NCI-H2171 (cell line): Measurements from ENCODE around the gene CBX3.
"Not testable (repeated sequence)": the region's sequence is repeated elsewhere in the genome, so short reads cannot be mapped to it uniquely, and the experiment has no call there.

ENCODE experiments used
- DNase-seq: peaks from one replicate; lab custom pipeline; 2025; lab: John Stamatoyannopoulos, UW

The CBX3 gene

DNA sequence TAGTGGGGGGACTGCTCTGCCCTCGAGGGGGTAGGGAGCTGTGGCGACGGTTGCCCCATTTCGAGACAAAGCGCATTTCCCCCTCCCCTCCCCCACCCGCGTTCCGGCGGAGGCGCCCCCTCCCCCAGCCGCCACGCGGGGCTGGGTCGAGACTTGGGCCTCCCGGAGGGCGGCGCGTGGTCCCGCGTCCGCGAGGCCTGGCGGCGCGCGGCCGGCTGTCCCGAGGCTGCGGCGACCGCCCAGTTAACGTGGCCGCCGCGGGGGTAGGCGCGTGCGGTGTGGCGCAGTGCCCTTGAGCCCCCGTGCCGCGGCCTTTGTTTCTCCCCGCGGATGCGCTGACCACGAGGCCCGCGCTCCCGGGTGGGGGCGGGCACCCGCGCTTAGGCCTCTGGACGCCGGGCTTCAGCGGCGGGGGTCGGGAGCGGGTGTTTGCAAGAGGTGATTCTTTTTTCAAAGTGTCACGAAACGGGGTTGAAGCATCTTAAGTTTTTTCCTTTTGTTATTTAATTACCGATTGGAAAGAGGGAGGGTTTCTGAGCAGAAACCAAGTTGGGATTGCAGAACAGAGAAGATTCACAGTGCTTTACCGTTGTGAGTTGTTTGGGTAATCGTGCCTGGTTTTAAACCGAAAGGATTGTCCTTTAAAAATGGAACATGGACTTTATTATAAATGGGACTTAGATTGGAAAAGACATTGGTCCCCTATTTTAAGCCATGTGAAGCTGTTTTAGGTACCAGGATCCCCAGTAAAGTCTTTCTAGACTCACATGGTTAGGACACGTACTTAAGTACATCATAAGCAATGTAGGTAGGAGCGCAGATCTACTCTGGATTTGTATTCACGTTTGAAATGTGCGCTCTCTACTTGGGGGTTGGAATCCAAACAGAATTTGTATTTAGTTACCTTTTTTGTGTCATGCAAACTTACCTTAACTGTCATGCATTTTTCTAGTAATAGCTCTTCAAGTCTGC, 760 bp downstream of the CBX3 start:
- no peak for DNase-seq

DNA sequence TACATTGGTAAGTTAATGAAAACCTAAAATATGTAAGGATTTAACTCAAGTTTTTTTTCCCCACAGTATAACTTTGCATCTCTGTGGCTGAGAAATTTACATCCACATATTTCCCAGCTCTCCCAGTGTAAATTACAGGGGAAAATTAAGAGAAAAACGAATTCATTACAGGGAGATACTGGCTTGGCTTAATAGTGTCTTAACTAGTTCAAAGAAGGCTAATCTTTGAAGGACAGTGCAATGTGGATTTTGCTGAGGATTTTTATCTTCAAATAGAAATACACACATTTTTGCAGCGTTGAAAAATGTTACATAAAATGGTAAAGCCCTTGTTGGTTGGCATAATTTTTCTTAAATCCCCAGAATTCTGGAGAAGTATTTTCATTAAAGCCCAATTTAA, 1.5 kb downstream of the CBX3 start:
- DNase-seq = no peak

DNA sequence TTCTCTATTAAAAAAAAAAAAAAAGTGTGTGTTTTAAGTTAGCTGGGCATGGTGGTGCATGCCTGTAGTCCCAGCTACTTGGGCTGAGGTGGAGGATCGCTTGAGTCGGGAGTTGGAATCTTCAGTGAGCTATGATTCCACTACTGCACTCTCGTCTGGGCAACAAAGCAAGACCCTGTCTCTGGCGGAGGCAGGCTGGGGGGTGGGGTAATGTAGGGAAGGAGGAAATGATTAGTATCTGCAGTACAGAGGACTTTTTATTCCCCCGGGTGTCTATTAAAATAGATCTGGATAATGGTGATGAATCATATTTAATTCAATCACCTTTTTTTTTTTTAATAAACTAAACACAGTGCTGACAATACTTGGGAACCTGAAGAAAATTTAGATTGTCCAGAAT, 6.5 kb downstream of the CBX3 start:
- DNase-seq = no peak

DNA sequence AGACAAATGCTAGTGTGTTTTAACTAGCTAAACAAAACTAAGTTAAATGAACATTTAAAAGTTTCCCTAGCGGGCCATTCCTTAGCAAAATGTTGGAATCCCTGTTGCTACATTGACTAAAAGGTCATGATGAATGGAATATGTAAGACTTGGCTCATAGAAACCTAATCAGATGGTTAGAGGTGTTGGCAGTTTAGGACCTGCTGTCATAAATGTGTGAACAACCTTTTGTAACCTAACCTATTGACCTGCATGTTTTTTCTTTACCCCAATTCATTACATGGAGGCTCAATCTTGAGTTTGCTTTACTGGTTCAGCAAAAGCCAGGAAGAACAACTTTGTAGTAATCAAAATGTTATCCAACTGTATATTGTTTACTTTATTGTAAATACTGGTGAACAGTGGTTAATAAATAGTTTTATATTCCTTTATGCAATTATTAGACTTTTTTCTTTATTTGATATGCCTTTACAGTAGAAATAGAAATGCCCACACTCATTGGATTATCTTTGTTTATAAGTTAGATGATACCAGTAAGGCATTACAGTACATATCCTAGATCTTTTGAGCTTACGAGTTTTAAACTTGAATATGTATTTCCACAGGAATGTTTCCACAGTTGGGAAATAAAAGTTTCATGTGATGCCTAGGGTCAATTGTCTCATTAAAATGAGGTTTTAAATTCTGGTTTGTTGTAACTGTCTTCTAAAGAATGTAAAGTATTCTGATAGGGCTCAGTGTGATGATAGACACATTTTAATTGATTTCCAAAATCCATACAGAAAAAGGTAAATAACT, 11.6 kb downstream of the CBX3 start:
- no peak for DNase-seq

DNA sequence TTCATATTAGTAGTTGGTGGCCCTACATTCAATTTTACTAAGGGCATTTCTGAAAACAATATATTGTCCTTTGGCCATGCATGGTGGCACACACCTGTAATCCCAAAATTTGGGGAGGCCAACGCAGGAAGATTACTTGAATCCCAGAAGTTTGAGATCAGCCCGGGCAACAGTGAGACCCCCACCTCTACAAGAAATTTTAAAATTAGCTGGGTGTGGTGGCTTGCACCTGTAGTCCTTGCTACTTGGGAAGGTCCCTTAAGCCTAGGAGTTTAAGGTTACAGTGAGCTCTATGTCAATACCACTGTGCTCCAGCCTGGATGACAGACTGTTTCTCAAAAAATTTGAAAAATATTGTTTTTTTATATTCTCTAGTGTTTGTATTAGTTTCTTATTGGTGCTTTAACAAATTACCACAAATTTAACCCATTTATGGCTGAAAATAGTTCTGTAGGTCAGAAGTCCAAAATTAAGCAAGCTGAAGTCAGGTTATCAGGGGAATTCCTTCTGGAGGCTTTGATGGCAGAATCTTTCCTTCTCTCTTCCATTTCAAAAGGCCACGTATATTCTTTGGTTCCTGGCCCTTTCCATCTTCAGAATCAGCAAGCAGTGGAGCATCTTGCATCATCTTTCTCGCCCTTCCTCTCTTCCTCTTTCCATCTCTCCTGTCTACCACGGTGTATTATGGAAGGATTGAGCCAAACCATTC, 12.4 kb downstream of the CBX3 start:
- no peak for DNase-seq

DNA sequence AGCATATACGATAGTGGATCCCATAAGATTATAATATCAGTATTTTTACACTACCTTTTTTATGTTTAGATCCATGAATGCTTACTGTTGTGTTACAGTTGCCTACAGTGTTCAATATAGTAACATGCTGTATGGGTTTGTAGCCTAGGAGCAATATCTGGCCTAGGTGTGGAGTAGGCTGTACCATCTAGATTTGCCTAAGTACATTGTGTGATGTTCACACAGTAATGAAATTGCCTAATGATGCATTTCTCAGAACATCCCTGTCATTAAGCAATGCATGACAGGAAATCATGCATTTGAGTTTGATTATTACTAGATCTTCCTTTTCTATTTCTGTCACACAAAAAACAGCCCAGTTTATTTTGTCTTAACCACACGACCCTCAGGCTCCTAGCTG, 14.5 kb downstream of the CBX3 start:
- DNase-seq = no peak

DNA sequence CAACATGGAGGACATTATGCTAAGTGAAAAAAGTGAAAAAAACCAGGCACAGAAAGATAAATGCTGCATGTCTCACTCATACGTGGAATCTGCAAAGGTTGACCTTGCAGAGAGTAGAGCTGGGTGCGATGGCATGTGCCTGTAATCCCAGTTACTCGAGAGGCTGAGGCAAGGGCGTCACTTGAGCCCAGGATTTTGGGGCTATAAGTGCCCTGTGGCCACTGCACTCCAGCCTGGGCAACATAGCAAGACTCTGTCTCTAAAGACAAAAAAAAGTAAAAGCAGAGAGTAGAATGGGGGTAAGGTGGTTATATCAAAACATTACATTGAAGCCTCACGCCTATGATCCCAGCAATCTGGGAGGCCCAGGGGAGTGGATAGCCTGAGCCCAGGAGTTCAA, 22.8 kb downstream of the CBX3 start:
- no peak for DNase-seq

DNA sequence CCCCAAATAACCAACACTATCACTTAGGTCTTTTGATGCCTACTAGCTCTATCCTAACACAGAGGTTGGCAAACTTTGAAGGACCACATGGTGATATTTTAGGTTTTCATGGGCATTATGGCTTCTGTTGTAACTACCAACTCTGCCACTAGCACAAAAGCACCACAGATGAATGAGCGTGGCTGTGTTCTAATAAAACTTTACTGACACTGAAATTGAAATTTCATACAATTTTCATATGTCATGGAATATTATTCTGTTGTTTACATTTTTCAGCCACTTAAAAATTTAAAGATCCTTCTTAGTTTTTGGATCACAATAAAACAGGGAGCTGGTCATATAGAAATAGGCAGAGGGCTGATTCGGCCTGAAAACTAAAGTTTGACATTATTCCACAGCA, 26.4 kb downstream of the CBX3 start:
- DNase-seq = no peak

DNA sequence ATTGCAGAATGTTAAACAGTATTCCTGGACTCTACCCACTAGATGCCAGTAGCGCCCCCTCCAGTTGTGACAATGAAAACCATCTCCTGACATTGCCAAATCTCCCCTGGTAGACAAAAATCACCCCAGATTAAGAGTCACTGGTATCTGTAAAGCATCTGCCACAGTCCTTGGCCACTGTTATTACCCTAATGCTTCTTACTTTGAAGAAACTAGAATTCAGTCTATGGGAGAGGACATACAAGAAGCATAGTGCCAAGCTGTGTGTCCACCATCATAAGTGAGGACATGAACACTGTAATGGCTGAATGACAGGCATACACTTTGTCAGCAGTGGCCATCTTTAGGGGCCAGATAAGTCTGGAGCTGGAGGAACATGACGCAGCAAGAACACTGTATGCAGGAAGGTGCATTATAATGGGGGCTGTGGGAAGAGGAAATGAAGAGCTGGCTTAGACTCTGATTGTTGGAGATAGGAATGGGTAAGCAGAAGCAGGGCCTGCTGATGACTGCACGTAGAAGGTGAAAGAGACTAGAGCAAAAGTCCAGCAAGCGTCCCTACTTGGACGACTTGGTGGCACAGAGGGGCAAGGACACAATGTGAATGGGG, 32.5 kb downstream of the CBX3 start:
- no peak for DNase-seq

DNA sequence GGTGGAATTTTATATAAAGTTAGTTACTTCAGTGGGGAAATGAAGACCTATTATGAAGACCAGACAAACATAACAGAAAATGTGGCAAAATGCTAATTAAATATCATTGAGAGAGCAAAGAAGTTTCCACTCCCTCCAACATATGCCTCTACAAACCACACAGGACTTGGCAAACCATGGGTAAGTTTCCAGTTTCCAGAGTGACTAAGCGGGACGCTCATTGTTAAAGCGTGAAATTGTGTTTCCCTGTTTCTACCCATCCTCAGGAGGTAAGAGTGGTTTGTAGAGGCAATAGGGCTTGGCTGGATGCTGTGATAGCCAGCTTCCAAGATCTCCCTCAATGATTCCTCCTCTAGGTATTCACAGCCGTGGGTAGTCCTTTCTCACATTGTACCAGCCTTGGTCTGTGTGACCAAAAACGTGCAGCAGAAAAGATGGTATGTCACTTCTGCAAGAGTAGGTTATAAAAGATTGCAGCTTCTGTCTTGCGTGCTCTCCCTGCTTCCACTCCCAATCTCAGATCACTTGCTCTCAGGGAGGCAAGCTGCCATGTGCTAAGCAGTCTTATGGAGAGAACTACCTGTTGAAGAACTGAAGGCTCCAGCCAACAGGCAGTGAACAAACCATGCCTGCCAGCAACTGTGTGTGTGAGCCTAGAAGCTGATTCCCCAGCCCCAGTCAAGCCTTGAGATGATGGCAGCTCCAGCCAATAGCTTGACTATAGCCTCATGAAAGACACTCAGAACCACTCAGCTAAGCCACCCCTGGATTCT, 35.7 kb downstream of the CBX3 start:
- DNase-seq = no peak

DNA sequence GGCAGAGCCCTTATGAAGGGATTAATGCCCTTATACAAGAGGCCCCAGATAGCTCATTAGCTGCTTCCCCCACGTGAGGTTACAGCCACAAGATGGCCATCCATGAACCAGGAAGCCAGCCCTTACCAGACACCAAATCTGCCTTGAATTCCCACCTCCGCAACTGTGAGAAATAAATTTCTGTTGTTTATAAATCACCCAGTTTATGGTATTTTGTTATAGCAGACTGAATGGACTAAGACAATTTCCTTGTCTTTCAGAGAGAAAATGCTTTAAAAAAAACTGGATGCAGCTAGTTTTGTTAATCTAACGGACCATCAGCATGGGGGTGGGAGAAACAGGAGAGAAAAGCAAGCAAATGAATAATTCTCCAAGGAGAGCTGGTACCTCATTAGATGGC, 36.5 kb downstream of the CBX3 start:
- no peak for DNase-seq

DNA sequence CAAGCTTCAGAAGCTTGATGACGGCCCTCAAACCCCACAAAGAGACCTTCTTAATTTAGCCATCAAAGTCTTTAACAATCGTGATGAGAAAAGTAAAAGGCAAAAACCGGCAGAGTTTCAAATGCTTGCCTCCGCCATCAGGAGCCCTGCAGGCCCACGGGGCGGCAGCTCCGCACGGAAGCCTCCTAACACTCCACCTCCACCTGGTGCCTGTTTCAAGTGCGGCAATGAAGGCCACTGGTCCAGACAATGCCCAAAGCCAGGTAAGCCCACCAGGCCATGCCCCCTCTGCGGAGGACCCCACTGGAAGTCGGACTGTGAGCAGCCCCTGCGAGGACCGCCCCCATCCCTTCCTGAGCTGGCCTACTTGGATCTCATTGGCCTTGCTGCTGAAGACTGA, 43.6 kb downstream of the CBX3 start:
- no peak for DNase-seq

DNA sequence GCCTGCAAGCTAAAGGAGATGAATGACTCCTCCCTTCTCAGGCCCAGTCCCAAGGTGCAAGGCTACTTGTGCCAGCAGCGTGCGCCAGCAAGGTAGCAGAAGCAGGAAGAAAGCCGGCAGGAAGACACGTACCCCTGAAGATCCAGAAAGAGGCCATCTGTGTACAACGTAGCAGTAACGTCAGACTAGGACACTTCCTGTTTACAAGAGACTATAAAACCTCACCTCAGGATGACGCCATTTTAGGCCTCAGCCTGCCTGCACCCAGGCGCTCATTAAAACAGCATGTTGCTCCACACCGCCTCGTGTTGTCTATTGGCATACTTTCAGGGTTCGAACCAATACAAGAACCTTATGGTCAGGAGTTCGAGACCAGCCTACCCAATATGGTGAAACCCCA, 48.7 kb downstream of the CBX3 start:
- no peak for DNase-seq

DNA sequence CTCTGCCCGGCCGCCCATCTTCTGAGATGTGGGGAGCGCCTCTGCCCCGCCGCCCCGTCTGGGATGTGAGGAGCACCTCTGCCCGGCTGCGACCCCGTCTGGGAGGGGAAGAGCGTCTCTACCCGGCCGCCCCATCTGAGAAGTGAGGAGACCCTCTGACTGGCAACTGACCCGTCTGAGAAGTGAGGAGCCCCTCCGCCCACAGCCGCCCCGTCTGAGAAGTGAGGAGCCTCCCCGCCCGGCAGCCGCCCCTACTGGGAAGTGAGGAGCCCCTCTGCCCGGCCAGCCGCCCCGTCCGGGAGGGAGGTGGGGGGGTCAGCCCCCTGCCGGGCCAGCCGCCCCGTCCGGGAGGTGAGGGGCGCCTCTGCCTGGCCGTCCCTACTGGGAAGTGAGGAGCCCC, 60.3 kb downstream of the CBX3 start:
- DNase-seq = not testable (repeated sequence)
